ENCODE results near the gene MEIS3.

MEIS3 gene

DNA sequence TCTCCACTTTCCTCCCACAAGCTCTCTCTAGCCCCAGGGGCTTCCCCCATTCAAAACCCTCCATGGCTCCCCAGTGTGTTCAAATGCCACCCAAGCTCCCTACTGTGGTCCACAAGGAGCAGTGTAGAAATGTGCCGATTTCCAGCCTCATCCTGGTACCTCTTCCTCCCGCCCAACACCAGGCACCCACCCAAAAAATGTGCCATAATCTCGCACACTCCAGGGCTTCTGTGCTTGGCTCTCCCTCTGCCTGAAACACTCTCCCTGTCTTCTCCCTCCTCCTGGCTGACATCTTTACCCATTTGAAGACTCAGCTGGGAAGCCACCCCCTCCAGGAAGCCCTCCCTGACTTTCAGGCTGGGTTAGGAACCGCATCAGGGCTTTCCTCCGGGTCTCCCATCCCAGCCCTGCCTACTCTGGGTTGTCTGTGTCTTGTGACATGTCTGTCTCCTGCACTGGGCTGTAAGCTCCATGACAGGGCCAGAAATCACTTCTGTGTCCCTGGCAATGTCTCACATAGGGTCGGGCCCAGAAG, 16.6 kb upstream of the MEIS3 start:
- DNase-seq (ENCODE audit: low read depth, low spot score), result no peak

DNA sequence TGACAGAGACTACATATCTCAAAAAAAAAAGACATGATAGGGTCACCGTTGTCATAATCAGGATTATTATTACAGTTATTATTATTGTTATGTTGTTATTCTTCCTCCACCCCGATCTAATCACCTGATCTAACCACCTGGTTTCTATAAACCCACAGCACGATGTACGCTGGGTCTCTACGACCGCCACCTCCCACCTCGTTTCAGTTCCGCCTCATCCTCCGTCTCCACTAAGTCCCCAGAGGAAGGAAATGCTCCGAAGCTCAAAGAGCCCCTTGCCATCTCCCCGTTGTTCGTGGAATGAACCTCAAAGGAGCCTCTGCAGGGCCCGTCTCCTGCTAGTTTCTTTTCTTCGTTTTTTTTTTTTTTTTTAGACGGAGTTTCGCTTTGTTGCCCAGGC, 15.9 kb upstream of the MEIS3 start:
- DNase-seq (ENCODE audit: low read depth, low spot score), result no peak

DNA sequence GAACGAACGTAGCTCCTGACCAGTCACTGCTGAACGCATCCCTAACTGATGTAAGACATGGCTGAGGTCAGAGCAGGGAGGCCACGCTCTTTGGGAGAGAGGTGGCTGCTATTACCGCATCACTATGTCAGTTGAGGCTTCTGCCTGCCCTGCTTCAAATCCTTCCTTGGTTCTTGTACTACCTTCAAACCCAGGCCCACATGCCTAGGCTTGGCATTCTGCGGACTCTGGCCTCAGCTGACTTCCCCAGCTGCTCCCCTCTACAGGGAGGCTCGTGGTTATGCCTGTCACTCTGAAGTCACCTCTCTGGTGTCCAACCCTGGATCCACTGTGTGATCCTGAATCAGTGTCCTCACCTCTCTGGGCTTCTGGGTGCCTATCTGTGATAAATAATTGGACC, 14.8 kb upstream of the MEIS3 start:
- DNase-seq (ENCODE audit: low read depth, low spot score), result no peak

DNA sequence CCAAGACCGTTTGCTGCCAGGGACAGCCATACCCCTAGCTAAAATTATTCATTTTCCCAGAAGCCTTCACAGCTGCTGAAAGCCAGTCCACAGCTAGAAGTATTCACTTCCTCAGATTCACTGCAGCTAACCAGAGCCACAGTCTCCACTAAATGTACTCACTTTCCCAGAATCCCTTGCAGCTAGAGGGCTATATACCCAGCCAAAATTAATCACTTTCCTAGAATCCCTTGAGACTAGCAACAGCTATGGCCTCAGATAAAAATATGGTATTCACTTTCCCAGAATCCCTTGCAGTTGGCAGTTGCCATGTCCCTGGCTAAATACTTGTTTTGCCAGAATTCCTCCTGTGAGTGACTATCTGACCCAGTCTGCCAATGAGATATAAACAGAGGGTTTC, 13.8 kb upstream of the MEIS3 start:
- DNase-seq (ENCODE audit: low read depth, low spot score), result no peak

DNA sequence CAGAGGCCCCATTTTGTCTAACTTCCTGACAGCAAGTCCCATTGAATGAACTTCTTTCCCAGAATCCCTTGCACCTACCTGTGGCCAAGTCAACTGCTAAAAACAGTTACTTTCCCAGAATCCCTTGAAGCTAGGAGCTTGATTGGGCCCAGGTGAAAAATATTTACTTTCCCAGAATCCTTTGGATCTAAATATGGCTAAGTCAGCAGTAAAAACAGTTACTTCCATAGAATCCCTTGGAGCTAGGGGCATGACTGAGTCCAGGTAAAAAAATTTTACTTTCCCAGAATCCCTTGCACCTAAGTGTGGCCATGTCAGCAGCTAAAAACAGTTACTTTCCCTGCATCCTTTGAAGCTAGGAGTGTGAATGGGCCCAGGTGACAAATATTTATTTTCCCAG, 13.2 kb upstream of the MEIS3 start:
- no peak for DNase-seq (ENCODE audit: low read depth, low spot score)

DNA sequence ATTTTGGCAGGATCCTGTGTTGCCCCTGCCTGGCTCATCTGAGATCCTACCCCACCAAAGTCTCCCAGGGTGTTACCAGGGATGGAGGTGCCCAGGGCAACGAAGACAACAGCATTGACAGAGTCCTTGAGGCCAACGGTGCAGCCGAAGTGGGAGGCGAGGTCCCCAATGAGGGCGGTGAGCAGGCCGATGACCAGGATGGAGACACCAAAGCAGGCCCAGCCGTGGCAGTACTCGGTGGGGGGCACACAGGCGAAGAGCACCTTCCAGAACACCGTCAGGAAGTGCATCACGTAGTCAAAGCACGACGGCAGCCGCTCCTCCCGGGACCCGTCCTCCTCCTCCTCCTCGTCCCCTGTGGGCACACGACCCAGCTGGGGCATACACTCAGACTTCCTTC, 12.8 kb upstream of the MEIS3 start:
- DNase-seq (ENCODE audit: low read depth, low spot score), result no peak

DNA sequence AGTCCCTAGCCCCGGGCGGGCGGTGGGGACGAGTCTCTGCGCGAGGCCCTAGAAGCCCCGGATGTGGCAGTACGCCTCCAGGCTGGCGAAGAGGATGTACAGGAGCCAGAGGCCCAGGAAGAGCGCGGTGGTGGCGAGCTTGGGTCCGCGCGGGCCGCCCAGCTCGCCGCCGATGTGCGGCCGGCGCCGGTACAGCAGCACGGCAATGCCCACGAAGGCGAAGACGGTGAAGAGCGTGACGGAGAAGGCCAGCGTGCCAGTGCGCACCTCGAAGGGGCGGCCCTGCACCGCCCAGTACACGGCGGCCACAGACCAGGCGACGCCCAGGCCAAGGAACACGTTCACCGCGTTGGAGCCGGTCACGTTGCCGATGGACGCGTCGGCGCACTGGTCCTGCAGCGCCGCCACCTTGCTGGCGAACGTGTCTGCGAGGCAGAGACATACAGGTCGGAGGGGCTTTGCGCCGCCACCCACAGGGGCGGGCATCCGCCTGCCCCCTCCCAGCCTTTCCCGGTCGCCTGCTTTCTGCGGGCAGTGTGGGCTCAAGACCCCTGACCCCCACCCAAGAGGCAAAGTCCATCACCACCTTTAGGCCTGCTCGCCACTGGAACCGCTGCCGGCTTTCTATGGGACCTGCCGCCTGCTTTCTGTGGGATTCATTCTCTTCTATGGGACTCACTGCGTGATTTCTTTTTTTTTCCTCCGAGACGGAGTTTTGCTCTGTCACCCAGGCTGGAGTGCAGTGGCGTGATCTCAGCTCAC, 10.9 kb upstream of the MEIS3 start:
- no peak for DNase-seq (ENCODE audit: low read depth, low spot score)

DNA sequence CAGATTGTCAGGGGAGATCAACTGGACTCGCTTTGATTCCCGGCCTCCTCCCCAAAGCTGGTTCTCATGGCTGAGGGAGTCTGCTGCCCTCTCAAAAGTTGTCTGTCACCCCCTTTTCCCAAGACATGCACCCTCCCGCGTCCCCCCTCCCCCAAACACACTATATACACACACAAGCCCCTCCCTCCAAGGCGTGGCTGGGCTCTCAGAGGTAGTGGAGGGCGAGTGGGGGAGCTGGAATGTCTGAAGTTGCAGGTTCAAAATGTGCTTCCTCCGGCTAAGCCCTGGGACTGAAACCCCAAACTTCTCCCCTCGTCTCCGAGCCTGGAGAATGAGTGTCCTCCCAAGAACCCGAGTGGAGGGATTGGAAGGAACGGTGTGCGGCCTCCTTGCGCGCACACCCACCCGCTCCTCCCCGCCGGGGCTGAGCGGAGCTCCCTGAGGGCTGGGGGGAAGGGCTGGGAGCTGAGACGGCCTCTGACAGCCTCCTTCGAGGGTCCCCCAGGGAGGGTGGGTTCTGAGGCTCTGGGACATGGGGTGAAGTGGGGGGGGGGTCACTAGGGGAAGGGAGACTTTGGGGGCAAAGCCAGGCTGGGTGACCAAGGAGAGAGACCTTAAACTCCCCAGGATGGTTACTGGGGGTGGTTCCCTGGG, 9.9 kb upstream of the MEIS3 start:
- DNase-seq (ENCODE audit: low read depth, low spot score), result no peak

DNA sequence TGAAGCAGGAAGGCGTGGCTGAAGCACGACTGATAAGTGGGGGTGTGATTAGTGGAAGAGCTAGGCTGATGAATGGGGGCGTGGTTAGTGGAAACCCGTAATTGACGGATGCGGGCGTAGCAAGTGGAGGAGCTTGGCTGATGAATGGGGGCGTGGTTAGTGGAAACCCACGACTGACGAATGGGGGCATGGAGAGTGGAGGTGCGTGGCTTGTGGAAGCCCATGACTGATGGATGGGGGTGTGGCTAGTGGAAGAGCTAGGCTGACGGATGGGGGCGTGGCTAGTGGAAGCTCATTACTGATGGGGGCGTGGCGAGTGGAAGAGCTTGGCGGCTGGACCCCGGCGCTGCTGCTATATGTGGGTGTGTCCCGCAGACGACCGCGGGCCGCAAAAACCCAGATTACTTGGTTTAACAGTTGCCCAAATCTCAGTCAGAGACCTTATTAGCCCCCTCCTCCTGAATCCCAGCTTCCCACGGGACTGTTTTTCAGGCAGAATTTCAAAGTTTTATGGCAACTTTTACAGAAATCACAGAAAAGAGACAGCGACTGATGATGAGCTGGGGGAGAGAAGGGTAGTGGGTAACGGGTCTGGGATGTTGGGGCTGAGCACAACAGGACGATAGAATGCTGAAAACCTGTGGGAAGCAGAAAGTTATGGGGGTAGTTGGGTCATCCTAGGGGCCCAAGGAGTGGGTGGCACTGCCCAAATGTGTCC, 9.0 kb upstream of the MEIS3 start:
- DNase-seq (ENCODE audit: low read depth, low spot score), result peak; percentile 72

DNA sequence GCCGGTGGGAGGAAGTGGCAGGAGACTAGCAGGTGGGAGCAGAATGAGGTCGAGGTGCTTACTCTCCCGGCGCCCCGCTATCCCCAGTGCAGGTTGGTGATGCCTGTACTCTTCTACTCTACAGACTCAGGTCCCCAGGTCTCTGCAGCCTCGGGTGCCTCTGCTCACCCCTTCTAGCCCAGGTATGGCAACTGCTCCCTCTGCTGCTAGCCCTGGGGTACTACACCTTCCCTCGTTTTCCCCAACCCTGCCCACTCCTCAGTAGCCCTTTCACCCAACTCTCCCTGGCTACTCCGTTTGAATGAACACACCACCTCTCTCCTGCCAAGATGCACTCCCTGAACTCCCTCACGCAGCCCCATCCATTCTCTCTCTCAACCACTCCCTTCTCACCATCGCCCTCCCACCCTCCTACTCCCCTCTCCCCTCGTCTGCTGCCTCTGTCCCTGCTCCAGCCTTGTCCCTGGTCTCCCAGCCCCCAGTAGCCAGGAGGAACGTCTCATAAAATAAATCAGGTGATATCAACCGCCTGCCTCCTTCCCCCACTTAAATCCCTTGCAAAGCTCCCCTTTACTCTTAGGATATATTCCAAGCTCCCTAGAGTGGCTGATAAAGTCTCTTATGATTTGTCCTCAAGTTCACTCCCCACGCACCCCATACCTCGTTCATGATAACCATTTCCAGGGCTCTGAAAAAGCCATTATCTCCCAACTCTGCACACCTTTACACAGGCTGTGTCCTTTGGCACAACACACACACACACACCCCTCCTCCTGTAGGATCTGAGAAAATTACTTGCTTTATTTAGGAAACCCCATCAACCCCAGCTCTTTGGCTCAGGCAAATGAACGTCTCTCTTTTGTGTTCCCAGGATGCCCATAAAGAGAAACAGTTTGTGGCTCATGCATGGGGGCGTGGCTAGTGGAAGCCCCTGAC, 8.2 kb upstream of the MEIS3 start:
- no peak for DNase-seq (ENCODE audit: low read depth, low spot score)

DNA sequence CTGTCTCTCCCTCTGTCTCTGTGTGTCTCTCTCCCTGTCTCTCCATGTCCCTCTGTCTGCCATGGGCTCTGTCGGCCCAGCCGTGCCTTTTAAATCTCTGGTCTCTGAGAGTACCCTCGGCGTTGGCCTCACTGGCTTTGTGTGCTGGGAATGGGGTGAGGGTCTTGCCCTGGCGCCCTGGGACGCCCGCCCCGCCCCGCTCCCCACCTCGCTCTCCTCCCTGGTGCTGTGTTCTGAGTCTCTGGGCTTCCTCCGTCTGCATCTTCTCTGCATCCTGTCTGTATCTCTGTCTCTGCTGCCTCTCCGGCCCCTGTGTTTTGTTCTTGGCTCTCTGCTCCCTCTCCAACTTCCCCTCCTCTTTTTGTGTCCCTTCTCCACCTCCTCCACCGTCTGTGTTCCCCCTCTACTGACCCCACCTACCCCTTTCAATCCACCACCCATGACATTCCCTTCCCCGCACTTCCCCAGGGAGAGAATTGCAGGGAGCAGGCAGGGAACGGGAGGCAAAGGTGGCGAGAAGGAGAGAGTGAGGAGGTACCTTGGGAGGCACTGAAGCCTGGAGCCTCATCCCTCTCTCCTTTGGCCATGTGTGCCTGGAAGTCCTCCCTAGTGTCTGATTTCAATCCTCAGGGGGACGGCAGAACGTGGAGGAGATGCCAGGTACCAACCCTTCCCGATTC, 4.0 kb upstream of the MEIS3 start:
- DNase-seq (ENCODE audit: low read depth, low spot score), result no peak

DNA sequence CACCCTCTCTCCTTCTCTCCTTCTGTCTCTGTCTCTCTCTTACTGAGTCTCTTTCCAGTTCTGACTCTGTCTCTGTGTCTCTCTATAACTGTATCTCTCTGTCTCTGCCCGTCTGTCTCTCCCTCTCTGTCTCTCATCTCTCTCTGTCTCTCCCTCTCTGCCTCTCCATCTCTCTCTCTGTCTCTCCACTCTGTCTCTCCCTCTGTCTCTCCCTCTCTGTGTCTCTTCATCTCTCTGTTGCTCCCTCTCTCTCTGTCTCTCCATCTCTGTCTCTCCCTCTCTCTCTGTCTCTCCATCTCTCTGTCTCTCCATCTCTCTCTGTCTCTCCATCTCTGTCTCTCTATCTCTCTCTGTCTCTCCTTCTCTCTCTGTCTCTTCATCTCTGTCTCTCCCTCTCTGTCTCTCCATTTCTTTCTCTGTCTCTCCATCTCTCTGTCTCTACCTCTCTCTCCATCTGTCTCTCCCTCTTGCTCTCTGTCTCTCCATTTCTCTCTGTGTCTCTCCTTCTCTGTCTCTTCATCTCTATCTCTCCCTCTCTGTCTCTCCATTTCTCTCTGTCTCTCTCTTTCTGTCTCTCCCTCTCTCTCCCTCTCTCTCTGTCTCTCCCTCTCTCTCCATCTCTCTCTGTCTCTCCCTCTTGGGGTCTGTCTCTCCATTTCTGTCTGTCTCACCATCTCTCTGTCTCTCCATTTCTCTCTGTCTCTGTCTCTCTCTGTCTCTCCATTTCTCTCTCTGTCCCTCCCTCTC, 3.3 kb upstream of the MEIS3 start:
- no peak for DNase-seq (ENCODE audit: low read depth, low spot score)

DNA sequence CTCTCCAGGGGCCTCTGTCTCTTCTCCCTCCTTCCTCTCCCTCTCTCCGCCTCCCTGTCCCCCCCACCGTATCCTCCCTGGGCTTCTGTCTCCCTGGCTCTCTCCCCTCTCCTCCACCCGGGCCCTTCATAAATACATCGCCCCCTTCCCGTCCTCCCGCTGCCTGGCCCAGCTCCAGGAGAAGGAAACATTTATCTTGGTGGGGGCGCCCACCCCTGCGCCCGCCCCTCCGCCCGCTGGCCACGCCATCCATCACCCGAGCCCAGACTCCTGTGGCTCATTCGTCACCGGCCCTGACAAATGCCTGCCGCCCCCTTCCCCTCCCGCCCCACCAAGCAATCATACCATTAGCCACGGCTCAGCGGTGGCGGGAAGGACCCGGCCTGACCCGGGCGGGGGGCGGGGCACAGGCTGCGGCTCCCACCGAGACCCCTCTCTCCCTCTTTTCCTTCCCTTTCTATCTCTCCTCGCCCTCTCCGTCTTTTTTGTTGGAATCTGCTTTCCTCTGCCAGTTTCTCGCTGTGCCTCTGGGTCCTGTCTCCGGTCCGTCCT, 2.6 kb upstream of the MEIS3 start:
- DNase-seq (ENCODE audit: low read depth, low spot score), result no peak

DNA sequence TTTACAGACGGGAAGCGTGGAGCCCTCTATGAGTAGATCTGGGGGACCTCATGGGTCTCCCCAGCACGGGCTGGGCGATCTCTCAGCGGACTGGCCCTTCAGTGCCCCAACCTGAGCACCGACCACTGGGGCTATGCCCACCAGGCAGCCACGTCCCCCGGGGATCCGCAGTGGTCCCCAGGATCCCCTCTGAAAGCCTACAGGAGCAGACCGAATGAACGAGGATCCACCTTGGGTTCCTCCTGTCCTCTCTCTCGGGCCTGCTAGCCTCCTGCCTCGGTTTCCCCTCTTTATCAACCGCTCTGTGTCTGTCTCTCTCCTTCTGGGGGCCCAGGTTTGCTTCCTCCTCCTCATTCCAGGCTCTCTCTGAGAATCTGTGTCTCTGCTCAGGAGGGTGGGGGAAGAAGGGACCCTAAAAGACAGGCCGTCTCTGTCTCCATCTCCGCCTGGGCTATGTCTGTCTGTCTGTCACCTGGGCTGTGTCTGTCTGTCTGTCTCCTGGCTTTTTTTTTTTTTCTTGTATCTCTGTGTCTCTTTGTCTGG, 2.0 kb upstream of the MEIS3 start:
- no peak for DNase-seq (ENCODE audit: low read depth, low spot score)

DNA sequence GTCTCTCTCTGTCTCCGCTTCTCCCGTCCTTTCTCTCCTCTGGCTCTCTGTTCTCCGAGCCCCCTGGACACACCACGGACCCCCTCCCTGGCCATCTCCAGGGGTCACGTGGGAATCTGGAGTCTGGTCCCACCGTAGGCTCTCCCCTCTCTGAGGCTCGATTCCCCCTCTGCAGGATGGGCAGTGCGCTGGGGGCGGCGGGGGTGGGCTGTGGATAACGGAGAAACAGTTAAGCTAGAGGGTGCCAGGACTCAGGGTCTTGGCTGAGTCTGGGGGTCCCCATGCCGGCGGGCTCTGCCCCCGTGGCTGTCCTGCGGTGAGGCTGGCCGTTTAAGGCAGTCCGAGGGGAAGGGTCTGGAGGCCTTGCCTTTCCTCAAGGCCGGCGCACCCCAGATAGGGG, 462 bp upstream of the MEIS3 start:
- DNase-seq (ENCODE audit: low read depth, low spot score), result no peak

DNA sequence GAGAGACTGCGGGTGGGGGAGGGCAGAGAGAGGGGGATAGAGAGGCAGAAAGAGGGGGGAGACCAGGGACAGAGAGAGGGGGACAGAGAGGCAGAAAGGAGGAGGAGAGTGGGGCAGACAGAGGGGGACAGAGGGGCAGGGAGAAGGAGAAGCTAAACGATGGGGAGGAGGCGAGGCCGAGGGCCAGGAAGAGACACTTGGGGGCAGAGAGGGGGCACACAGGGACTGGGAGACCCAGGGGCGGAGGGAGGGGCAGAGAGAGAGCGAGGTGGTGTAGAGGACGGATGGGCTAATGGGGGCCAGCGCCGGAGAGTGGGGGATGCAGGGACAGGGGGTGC, 666 bp downstream of the MEIS3 start:
- no peak for DNase-seq (ENCODE audit: low read depth, low spot score)

DNA sequence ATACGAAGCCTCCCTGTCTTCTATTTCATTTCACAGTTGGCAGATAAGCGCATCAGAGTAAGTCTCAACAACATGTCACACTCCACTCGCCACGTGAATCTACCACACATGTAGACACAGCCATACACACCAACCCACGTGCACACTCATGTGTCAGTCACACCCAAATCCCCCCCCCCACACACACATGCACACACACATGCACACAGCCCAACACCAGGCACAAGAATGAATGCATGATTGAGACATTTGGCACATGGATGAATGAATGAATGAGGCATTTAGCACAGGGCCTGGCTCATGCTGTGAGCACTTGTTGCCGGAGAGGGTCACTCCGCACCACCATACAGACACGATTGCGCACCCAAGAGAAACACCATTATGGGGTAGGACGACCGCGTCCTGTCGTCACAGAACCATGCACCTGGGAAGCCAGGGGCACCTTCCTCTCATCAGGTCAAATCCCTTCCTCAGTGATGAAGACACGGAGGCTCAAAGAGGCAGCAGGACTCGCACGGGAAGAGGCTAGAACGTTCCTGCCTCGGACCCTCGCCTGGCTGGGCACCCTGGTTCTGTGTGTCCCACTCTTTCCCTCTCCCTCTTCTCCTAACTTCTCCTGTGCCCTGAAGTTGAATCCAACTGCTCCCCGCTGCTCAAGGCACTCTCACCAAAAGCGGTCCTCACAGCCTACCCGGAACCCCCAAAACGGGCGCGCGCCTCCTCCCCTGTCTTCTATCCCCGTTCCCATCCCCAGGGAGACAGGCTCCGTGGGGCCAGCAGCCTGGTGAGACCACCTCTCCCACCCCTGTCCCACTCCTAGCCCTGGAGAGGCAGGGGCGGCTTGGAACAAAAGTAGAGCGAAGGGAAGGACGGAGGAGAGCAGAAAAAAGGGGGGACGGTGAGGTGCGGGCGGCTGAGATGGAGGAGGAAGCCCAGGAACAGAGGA, 1.3 kb downstream of the MEIS3 start:
- no peak for DNase-seq (ENCODE audit: low read depth, low spot score)

DNA sequence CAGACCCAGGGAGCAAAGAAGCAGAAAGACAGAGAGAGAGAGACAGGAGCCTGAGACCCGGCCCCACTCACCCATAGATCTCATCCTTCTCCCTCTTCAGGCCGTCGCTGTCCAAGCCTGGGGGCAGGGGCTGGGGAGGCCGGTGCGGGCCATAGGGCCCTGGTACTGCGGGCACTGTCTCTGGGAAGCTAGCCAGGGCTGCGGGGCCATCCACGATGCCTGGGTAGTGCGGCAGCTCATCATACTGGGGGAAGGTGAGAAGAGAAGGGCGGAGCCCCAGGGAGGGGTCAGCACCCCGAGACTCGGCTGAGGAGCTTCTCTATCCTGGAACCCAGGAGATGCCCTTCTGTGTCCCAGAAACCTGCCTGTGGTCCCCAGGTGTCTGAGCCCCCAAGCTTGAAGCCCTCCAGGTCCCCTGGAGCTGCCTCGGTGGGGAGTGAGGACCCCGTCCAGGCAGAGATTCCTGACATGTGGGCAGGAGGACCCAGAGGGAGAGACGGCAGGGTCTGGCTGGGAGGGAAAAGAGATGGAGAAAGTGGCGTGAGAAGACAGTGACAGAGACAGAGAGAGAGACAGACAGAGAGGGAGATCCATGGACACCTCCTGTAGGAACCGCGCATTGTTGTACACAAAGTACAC, 2.1 kb downstream of the MEIS3 start:
- no peak for DNase-seq (ENCODE audit: low read depth, low spot score)

All from smooth muscle cell of the brain vasculature (primary cell).